Liver (tissue), 9 donors: ENCODE results near the gene PSMD1. TPM values are rescaled to one million over a fixed set of nuclear protein-coding genes. Genes with fewer than 3 reads are reported as not detected.

Source experiments
- DNase-seq: peaks from one replicate; pipeline ENCODE4 v3.0.0-alpha.2; 2017; ENCODE audit warnings: low spot score
- H3K27ac ChIP-seq, 2 donors: one replicate each; pipeline ENCODE4 v1.7.0; 2013; ENCODE audit warnings: inconsistent platforms in 2 of 2, low read length in 2 of 2, control low read depth in 1 of 2, low read depth in 1 of 2, mild to moderate bottlenecking in 1 of 2
- H3K27me3 ChIP-seq, 4 donors: one replicate each; pipeline versions ENCODE4 v1.6.1 to v1.7.0; 2013; ENCODE audit warnings: low read length in 3 of 4, inconsistent platforms in 1 of 4, mild to moderate bottlenecking in 1 of 4, moderate library complexity in 1 of 4; ENCODE audit not compliant: control insufficient read depth in 4 of 4, insufficient read depth in 4 of 4
- H3K36me3 ChIP-seq, 4 donors: one replicate each; pipeline versions ENCODE4 v1.6.1 to v1.7.0; 2013; ENCODE audit warnings: low read length in 3 of 4, mild to moderate bottlenecking in 3 of 4, low read depth in 1 of 4, moderate library complexity in 1 of 4; ENCODE audit not compliant: control insufficient read depth in 4 of 4, insufficient read depth in 3 of 4
- H3K4me1 ChIP-seq, 4 donors: one replicate each; pipeline versions ENCODE4 v1.6.1 to v1.7.0; 2013; ENCODE audit warnings: low read length in 3 of 4, mild to moderate bottlenecking in 3 of 4, moderate library complexity in 1 of 4; ENCODE audit not compliant: control insufficient read depth in 4 of 4, insufficient read depth in 4 of 4
- H3K4me3 ChIP-seq, 3 donors: one replicate each; pipeline versions ENCODE4 v1.6.1 to v1.7.0; 2013; ENCODE audit warnings: low read length in 3 of 3, control low read depth in 1 of 3, low read depth in 1 of 3, mild to moderate bottlenecking in 1 of 3
- H3K9ac ChIP-seq, 2 donors: one replicate each; pipeline ENCODE4 v1.7.0; 2013; ENCODE audit warnings: low read length in 2 of 2, mild to moderate bottlenecking in 2 of 2, moderate library complexity in 2 of 2, control low read depth in 1 of 2, low read depth in 1 of 2
- H3K9me3 ChIP-seq, 4 donors: one replicate each; pipeline versions ENCODE4 v1.6.1 to v1.7.0; 2013; ENCODE audit warnings: low read length in 3 of 4; ENCODE audit not compliant: control insufficient read depth in 4 of 4
- ATF3 ChIP-seq: IDR thresholded peaks from 2 replicates; pipeline ENCODE4 v1.6.1; 2016; ENCODE audit warnings: antibody characterized with exemption
- CTCF ChIP-seq: fragments of 150-350 bp; IDR thresholded peaks from 2 replicates; pipeline ENCODE4 v1.5.1; 2017; ENCODE audit warnings: improper control_type of control experiment, low read depth, low read length; ENCODE audit not compliant: missing input control
- EGR1 ChIP-seq, 2 donors: IDR thresholded peaks; 2 replicates each; pipeline ENCODE4 v1.6.1; 2016 to 2018; ENCODE audit warnings: antibody characterized with exemption in 2 of 2, low read depth in 2 of 2
- FOXA1 ChIP-seq: IDR thresholded peaks from 2 replicates; pipeline ENCODE4 v1.6.1; 2016; ENCODE audit warnings: antibody characterized with exemption
- FOXA2 ChIP-seq: IDR thresholded peaks from 2 replicates; pipeline ENCODE4 v1.6.1; 2016; ENCODE audit warnings: antibody characterized with exemption
- GABPA ChIP-seq, 2 donors: IDR thresholded peaks in 1 of 2; conservative IDR thresholded peaks in 1 of 2; 2 replicates each; pipeline ENCODE4 v1.6.1; 2016; ENCODE audit warnings: antibody characterized with exemption in 2 of 2, mild to moderate bottlenecking in 1 of 2, moderate library complexity in 1 of 2
- HNF4A ChIP-seq, 2 donors: conservative IDR thresholded peaks; 2 replicates each; pipeline ENCODE4 v1.6.1; 2016; ENCODE audit warnings: antibody characterized with exemption in 2 of 2, mild to moderate bottlenecking in 2 of 2
- HNF4G ChIP-seq: IDR thresholded peaks from 2 replicates; pipeline ENCODE4 v1.6.1; 2016; ENCODE audit warnings: antibody characterized with exemption
- JUND ChIP-seq, 2 donors: IDR thresholded peaks; 2 replicates each; pipeline ENCODE4 v1.6.1; 2016; ENCODE audit warnings: antibody characterized with exemption in 2 of 2
- MAX ChIP-seq: IDR thresholded peaks from 2 replicates; pipeline ENCODE4 v1.6.1; 2016; ENCODE audit warnings: antibody characterized with exemption
- NR2F2 ChIP-seq: IDR thresholded peaks from 2 replicates; pipeline ENCODE4 v1.6.1; 2016; ENCODE audit warnings: antibody characterized with exemption
- RAD21 ChIP-seq, 2 donors: IDR thresholded peaks; 2 replicates each; pipeline ENCODE4 v1.6.1; 2016; ENCODE audit warnings: antibody characterized with exemption in 2 of 2, mild to moderate bottlenecking in 2 of 2
- RXRA ChIP-seq, 2 donors: IDR thresholded peaks; 2 replicates each; pipeline ENCODE4 v1.6.1; 2017 to 2018; ENCODE audit warnings: antibody characterized with exemption in 2 of 2, mild to moderate bottlenecking in 1 of 2
- SP1 ChIP-seq: IDR thresholded peaks from 2 replicates; pipeline ENCODE4 v1.6.1; 2018; ENCODE audit warnings: antibody characterized with exemption, mild to moderate bottlenecking
- TAF1 ChIP-seq: conservative IDR thresholded peaks from 2 replicates; pipeline ENCODE4 v1.6.1; 2016; ENCODE audit warnings: antibody characterized with exemption, mild to moderate bottlenecking
- YY1 ChIP-seq: IDR thresholded peaks from 2 replicates; pipeline ENCODE4 v1.6.1; 2016; ENCODE audit warnings: antibody characterized with exemption, mild to moderate bottlenecking
- ZBTB33 ChIP-seq: IDR thresholded peaks from 2 replicates; pipeline ENCODE4 v1.6.1; 2016; ENCODE audit warnings: antibody characterized with exemption
- whole genome bisulfite sequencing: extraction: QIAGEN DNeasy Blood & Tissue Kit; methylation state at CpG from one replicate; pipeline ENCODE4 v1.1.7; 2013; 5-methylcytosine and 5-hydroxymethylcytosine counted together
- polyA plus RNA-seq, 2 donors: library from polyadenylated mRNA; stranded (reverse) in 1 of 2; unstranded in 1 of 2; fragments of 200-250 nt in 1 of 2; fragments of >200 nt in 1 of 2; fragmentation: Nextera tagmentation in 1 of 2; extraction: Ambion mirVana in 1 of 2; gene quantifications; one replicate each; pipeline versions ENCODE4 v1.2.1 to v1.2.3, GENCODE V29; 2013 to 2015
- total RNA-seq, 2 donors: library from RNA; depleted of rRNA; stranded (reverse); fragments of >200 nt; gene quantifications; one replicate each; pipeline ENCODE4 v1.2.3, GENCODE V29; 2014
- TF ChIP-seq, protein P1 (sequence below): IDR thresholded peaks from 2 replicates; pipeline ENCODE4 v1.6.1; 2016; ENCODE audit warnings: antibody characterized with exemption, mild to moderate bottlenecking
- donor health status: healthy.
- donor health status: healthy.
- donor health status: healthy.
- donor health status: healthy.
- donor health status: healthy.

The PSMD1 gene
- total and polyA plus RNA-seq, 4 donors, result 31.7 to 83.3 (median 68.1) TPM

GRCh38 chr2:231123362-231123898 is 66.8 kb downstream of the PSMD1 start:
- Histone ChIP-seq H3K9me3 (no peaks in the 10 kb centered on the region), H3K27me3 (no peaks in the 10 kb centered on the region), H3K36me3 (no peaks in the 10 kb centered on the region), H3K9ac (peak overlapping the region; percentile 32 to 65), H3K4me3 (peak overlapping the region in 2 of 3 donors; percentile 20 to 35), H3K27ac (peak overlapping the region; percentile 10 to 55), H3K4me1 (peaks cover 3 to 26% (median 18%) of the 10 kb centered on the region in 4 donors)
- DNase-seq, result no peak
- WGBS, result 17% methylated on average over 4 of the region's 4 CpGs
- TF ChIP-seq CTCF, result no peak
- no peak for TF ChIP-seq GABPA (IDR thresholded peaks at IDR 0.05 in 1 of 2, conservative IDR thresholded peaks at IDR 0.05 in 1 of 2)
- TF ChIP-seq FOXA1, result no peak
- no peak for TF ChIP-seq NR2F2
- TF ChIP-seq MAX, result peak; percentile 59
- TF ChIP-seq TAF1, result no peak
- TF ChIP-seq YY1, result peak; percentile 32
- TF ChIP-seq RXRA (IDR thresholded peaks at IDR 0.05), result no peak
- TF ChIP-seq RAD21 (IDR thresholded peaks at IDR 0.05), result peak in 1 of 2 donors; percentile 18
- TF ChIP-seq ZBTB33, result no peak
- TF ChIP-seq ATF3, result no peak
- no peak for TF ChIP-seq HNF4G
- TF ChIP-seq SP1, result peak; percentile 28
- no peak for TF ChIP-seq JUND (IDR thresholded peaks at IDR 0.05)
- peak in 1 of 2 donors; percentile 15 for TF ChIP-seq HNF4A (conservative IDR thresholded peaks at IDR 0.05)
- TF ChIP-seq, protein P1, sequence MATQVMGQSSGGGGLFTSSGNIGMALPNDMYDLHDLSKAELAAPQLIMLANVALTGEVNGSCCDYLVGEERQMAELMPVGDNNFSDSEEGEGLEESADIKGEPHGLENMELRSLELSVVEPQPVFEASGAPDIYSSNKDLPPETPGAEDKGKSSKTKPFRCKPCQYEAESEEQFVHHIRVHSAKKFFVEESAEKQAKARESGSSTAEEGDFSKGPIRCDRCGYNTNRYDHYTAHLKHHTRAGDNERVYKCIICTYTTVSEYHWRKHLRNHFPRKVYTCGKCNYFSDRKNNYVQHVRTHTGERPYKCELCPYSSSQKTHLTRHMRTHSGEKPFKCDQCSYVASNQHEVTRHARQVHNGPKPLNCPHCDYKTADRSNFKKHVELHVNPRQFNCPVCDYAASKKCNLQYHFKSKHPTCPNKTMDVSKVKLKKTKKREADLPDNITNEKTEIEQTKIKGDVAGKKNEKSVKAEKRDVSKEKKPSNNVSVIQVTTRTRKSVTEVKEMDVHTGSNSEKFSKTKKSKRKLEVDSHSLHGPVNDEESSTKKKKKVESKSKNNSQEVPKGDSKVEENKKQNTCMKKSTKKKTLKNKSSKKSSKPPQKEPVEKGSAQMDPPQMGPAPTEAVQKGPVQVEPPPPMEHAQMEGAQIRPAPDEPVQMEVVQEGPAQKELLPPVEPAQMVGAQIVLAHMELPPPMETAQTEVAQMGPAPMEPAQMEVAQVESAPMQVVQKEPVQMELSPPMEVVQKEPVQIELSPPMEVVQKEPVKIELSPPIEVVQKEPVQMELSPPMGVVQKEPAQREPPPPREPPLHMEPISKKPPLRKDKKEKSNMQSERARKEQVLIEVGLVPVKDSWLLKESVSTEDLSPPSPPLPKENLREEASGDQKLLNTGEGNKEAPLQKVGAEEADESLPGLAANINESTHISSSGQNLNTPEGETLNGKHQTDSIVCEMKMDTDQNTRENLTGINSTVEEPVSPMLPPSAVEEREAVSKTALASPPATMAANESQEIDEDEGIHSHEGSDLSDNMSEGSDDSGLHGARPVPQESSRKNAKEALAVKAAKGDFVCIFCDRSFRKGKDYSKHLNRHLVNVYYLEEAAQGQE, result no peak
- no peak for TF ChIP-seq EGR1 (IDR thresholded peaks at IDR 0.05; ENCODE audit: low read depth in 2 of 2)
- TF ChIP-seq FOXA2, result no peak
